ENCODE results near the gene NUDT22. TPM values are rescaled to one million over a fixed set of nuclear protein-coding genes. Genes with fewer than 3 reads are reported as not detected.
A peak's percentile ranks its signal among the peaks of the same experiment; 100 is the strongest.
"Not testable (repeated sequence)": the region's sequence is repeated elsewhere in the genome, so short reads cannot be mapped to it uniquely, and the experiment has no call there.

Gene NUDT22
- total and polyA plus RNA-seq, 11 donors, result 63.7 to 93.0 (median 70.3) TPM

DNA sequence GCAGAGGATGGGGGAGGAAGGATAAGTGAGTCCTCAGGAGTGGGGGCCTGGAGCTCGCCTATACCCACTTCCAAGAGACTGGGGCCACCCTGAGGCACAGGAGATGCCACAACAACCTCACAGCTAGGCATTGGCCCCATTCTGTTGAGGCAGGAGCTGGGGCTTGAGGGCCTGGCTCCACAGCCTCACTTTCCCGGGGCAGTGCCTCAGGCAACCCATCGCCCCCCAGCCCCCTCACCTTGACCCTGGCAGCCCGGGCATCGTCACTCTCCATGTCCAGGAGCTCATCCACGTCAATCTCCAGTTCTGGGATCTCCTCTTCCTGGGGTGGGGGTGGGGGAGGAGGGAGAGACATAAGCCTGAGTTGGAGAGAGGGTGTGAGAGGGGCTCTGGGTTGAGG lies 18.9 kb downstream of the NUDT22 start:
- peaks cover 0 to 15% (median 8%) of the 10 kb centered on the region in 9 donors for H3K36me3 ChIP-seq
- H3K9me3 ChIP-seq, result no peaks in the 10 kb centered on the region
- H3K4me3 ChIP-seq, result peak overlapping the region in 7 of 12 donors; percentile 62 to 90 (median 80)
- no peak for TF ChIP-seq POLR2A (IDR thresholded peaks at IDR 0.05)
- TF ChIP-seq, protein P1, sequence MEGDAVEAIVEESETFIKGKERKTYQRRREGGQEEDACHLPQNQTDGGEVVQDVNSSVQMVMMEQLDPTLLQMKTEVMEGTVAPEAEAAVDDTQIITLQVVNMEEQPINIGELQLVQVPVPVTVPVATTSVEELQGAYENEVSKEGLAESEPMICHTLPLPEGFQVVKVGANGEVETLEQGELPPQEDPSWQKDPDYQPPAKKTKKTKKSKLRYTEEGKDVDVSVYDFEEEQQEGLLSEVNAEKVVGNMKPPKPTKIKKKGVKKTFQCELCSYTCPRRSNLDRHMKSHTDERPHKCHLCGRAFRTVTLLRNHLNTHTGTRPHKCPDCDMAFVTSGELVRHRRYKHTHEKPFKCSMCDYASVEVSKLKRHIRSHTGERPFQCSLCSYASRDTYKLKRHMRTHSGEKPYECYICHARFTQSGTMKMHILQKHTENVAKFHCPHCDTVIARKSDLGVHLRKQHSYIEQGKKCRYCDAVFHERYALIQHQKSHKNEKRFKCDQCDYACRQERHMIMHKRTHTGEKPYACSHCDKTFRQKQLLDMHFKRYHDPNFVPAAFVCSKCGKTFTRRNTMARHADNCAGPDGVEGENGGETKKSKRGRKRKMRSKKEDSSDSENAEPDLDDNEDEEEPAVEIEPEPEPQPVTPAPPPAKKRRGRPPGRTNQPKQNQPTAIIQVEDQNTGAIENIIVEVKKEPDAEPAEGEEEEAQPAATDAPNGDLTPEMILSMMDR (IDR thresholded peaks at IDR 0.05), result no peak
- DNase-seq, result no peak
- peaks cover 0 to 60% (median 36%) of the 10 kb centered on the region in 12 donors for H3K4me1 ChIP-seq
- ATAC-seq, result no peak
- H3K27ac ChIP-seq, result peak overlapping the region in 11 of 12 donors; percentile 50 to 95 (median 86)
- no peaks in the 10 kb centered on the region for H3K27me3 ChIP-seq
- intact Hi-C loops (cut with DNase I), result no loop called here
- 43 to 52% (median 46%) methylated on average over 6 of the region's 6 CpGs; no CpG with 5 or more reads in 1 of the 4 donors for WGBS, 4 donors

DNA sequence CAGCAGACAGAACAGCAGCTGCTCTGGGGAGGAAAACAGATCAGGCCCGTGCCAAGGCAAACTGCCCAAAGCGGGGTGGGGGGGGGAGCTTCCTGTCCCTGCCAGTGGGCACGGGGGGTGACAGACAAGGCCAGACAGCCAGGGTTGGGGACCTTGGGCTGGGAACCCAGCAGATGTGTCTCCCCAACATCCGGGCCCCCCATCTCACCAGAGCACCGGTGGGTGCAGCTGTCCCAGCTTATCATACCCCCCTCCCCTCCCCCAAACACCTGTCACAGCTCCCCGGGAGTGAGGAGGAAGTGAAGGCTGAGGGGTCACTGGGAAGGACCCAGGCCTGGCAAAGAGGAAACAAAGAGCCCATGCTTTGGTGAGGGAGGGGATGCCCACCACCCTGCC lies 19.3 kb downstream of the NUDT22 start:
- Histone ChIP-seq H3K36me3 (peaks cover 0 to 15% (median 8%) of the 10 kb centered on the region in 9 donors), H3K4me1 (peaks cover 0 to 58% (median 31%) of the 10 kb centered on the region in 12 donors), H3K4me3 (peak overlapping the region; percentile 25 to 90 (median 72)), H3K9me3 (no peaks in the 10 kb centered on the region), H3K27me3 (no peaks in the 10 kb centered on the region), H3K27ac (peak overlapping the region; percentile 49 to 95 (median 86))
- 0 to 9% (median 2%) methylated on average over 2 to 6 of the region's 6 CpGs for WGBS, 4 donors
- no peak for TF ChIP-seq POLR2A (IDR thresholded peaks at IDR 0.05)
- TF ChIP-seq, protein P1 (IDR thresholded peaks at IDR 0.05), result no peak
- DNase-seq (peak in 3 of 5 donors; percentile 64 to 69 (median 66)), ATAC-seq (no peak)
- intact Hi-C loops (cut with DNase I), result no loop called here

DNA sequence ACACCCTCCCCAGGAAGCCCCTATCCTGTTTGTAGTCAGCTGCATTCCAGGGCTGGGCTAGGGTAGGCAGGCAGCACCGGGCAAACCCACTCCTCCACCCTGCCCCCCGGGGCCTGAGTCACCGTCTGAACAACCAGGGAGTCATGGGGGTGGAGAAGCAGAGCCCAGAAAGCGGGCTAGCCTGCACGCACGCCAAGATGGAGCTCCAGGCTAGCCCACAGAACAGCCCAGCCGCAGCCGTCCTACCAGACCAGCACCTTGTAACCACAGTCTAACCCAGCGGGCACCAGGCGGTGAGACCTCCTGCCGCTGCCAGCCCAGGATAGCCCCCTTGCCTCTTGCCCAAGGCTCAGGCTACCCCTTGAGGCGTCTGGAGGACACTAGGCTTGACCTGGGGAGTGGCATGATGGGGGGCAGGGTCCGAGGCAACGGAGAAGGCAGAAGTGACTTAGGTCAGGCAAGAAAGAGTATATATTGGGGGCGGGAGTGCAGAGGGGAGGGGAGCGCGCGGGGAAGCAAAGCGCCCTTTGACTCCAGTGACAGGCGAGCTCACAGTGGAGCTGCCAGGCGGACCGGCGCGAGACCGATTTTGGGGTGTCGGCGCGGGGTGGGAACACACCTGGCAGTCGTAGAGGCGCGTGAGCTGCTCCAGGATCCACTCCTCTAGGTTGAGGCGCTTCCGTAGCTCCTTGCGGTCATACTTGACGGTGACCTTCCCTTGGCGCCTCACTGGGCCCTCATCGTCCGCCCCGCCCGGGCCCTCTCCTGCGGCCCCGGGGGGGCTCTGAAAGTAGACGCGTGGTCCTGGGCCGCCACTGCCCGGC lies 19.9 kb downstream of the NUDT22 start:
- Histone ChIP-seq H3K27ac (peak overlapping the region; percentile 49 to 95 (median 86)), H3K9me3 (no peaks in the 10 kb centered on the region), H3K27me3 (no peaks in the 10 kb centered on the region), H3K36me3 (peaks cover 0 to 15% (median 8%) of the 10 kb centered on the region in 9 donors), H3K4me1 (peaks cover 5 to 63% (median 34%) of the 10 kb centered on the region in 12 donors), H3K4me3 (peak overlapping the region; percentile 25 to 90 (median 72))
- intact Hi-C loops (cut with DNase I), result loop anchor here in 2 of 10 donors (2.0 kb wide), 2 partner anchors 23 to 59 kb away; partner anchors contain the start of gene ESRRA (in 2 of the 2)
- peak in 1 of 2 donors; percentile 11 for TF ChIP-seq POLR2A (IDR thresholded peaks at IDR 0.05)
- TF ChIP-seq, protein P1 (IDR thresholded peaks at IDR 0.05), result no peak
- DNase-seq (peak in 4 of 5 donors; percentile 60 to 94 (median 74)), ATAC-seq (peak in 1 of 4 donors; percentile 1)
- 1% methylated on average over 41 to 46 of the region's 46 CpGs for WGBS, 4 donors

DNA sequence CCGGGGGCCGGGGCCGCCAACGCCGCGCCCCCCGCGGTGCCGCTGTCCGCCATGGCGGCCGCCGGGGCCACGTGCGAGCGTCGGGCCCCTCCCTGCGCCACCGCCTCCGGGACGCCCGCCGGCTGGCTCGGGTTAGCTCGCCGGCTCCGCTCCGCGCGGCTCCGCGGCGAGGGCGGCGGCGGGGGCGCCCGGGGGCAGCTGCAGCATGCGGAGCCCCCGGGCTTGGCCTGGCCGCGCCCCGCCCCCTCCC lies 20.5 kb downstream of the NUDT22 start:
- not testable (repeated sequence) for H3K27me3 ChIP-seq, ATAC-seq, DNase-seq, H3K9me3 ChIP-seq
- Histone ChIP-seq H3K4me1 (peaks cover 5 to 65% (median 35%) of the 10 kb centered on the region in 12 donors), H3K27ac (peak overlapping the region; percentile 49 to 96 (median 89)), H3K4me3 (peak overlapping the region; percentile 25 to 90 (median 72)), H3K36me3 (peaks cover 0 to 15% (median 8%) of the 10 kb centered on the region in 9 donors)
- intact Hi-C loops (cut with DNase I), result loop anchor here in 2 of 10 donors (2.0 kb wide), 2 partner anchors 22 to 58 kb away; partner anchors contain the start of gene ESRRA (in 2 of the 2)
- TF ChIP-seq, protein P1 (IDR thresholded peaks at IDR 0.05), result peak in 1 of 12 donors; percentile 10
- WGBS, 4 donors, result 0 to 2% (median 1%) methylated on average over 4 to 43 of the region's 43 CpGs

Data from heart left ventricle (tissue), 16 donors.